Activated naive CD8-positive, alpha-beta T cell (primary cell): ENCODE measurements around the gene RAMP3.

Experiments
- H3K27ac Mint-ChIP-seq: one replicate; pipeline ENCODE4 v1.8.0; 2021; ENCODE audit warnings: mixed read lengths
- H3K27me3 Mint-ChIP-seq: one replicate; pipeline ENCODE4 v1.8.0; 2021; ENCODE audit warnings: mixed read lengths
- H3K36me3 Mint-ChIP-seq: one replicate; pipeline ENCODE4 v1.8.0; 2021; ENCODE audit warnings: mixed read lengths
- H3K4me1 Mint-ChIP-seq: one replicate; pipeline ENCODE4 v1.8.0; 2021; ENCODE audit warnings: low read depth, mixed read lengths
- H3K4me3 Mint-ChIP-seq: one replicate; pipeline ENCODE4 v1.8.0; 2021; ENCODE audit warnings: mild to moderate bottlenecking, mixed read lengths
- H3K9me3 Mint-ChIP-seq: one replicate; pipeline ENCODE4 v1.8.0; 2021; ENCODE audit warnings: low read depth, mixed read lengths

RAMP3 gene

DNA sequence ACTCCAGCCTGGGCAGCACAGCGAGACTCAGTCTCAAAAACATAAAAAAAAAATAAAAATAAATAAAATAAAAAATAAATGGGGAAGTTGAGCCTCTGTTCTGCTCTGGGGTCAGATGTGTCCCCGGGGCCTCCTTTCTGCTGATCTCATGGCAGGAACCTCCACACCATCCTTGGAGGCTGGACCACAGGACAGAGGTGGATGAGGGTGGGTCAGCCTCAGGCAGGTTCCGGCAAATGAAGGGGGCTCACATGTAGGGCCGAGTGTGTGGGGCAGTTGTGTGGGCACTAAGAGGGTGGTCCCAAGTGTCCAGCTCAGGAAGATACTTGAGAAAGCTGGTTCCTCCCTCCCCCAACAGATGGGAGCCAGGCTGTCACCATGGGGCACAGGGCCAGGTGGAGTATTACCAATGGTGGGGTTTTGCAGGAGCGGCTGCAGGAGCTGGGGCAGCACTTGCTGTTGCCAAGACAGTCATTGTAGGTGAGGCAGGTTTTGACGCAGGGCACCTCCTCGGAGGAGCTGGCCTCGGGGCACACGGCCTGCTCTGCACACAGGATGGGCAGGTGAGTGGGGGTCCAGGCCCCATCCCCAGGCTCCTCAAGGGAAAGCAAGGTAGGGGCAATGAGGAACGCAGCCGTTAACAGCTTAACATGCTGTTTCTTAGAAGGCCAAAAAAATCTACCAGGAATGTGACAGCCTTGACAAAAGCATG lies 32.2 kb upstream of the RAMP3 start:
- no peak overlapping the region for H3K4me3 Mint-ChIP-seq
- H3K9me3 Mint-ChIP-seq, result no peaks in the 10 kb centered on the region
- H3K27ac Mint-ChIP-seq, result no peak overlapping the region
- H3K36me3 Mint-ChIP-seq, result no peaks in the 10 kb centered on the region
- peaks cover 14% of the 10 kb centered on the region for H3K4me1 Mint-ChIP-seq
- H3K27me3 Mint-ChIP-seq, result no peaks in the 10 kb centered on the region

DNA sequence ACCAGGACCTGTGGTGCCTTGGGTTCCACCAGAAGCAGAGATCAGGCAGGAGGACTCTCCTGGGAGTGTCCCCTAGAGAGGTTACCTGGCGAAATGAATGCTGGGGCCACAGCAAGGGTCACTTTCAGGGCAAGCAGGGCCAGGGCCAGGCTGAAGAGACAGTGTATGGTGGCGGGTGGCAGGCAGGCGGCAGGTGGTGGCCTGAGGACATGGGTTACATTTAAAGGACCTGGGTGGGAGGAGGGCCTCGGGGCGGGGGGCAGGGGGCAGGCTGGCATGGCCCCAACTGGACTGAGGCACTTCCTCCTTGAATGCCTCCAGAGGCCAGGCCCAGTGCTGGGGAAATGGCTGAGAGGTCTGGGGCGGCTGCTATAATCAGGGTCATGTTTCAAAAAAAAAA lies 31.4 kb upstream of the RAMP3 start:
- no peaks in the 10 kb centered on the region for H3K36me3 Mint-ChIP-seq
- peaks cover 14% of the 10 kb centered on the region for H3K4me1 Mint-ChIP-seq
- H3K4me3 Mint-ChIP-seq, result no peak overlapping the region
- no peak overlapping the region for H3K27ac Mint-ChIP-seq
- H3K9me3 Mint-ChIP-seq, result no peaks in the 10 kb centered on the region
- H3K27me3 Mint-ChIP-seq, result no peaks in the 10 kb centered on the region

DNA sequence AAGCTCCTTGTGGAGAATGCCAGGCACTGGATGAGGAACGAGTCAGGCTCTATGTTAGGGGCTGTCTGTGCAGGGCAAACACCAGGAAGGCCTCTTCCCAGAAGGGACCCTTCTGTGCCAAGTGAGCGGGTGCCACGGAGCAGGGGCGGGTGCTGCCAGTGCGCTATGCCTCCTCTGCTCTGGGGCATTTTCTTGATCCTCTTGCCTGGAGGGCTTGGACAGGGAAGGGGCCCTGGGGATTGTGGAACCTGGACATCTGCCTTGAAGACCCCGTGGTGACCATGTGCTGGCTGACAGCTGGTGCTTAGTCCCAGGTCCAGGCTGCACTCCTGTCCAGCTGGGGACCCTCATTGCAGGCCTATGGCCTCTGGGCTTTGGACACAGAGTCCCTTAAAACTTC lies 30.7 kb upstream of the RAMP3 start:
- Mint-ChIP-seq H3K27me3 (no peaks in the 10 kb centered on the region), H3K36me3 (no peaks in the 10 kb centered on the region), H3K4me1 (peaks cover 14% of the 10 kb centered on the region), H3K4me3 (no peak overlapping the region), H3K9me3 (no peaks in the 10 kb centered on the region), H3K27ac (no peak overlapping the region)

DNA sequence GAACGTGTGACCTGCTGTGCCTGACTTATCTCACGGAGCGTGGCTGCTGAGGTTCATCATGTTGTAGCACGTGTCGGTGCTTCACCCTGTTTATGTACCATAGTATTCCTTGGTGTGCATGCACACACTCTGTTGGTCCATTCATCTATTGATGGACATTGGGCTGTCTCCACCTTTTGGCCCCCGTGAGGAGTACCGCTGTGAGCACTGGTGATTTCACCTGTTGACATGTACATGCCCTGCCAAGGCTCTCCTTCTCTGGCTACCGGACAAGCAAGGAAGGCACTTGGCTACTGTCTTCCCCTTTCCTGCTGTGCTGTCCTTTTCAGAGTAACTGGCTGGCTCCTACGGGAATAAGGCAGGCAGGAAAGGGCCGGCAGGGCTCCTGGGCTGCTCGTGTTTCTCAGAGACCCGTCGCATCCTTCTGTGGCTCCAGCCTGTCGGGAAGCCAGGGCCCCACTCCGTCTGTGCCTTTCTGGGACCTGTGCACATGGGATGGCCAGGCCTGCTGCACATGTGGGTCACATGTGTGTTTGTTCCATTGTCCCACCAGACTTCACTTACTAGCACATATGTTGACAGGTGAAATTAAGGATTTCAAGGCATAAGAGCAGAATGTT lies 28.3 kb upstream of the RAMP3 start:
- Mint-ChIP-seq H3K9me3 (no peaks in the 10 kb centered on the region), H3K4me1 (no peaks in the 10 kb centered on the region), H3K27ac (no peak overlapping the region), H3K36me3 (no peaks in the 10 kb centered on the region), H3K27me3 (no peaks in the 10 kb centered on the region), H3K4me3 (no peak overlapping the region)

DNA sequence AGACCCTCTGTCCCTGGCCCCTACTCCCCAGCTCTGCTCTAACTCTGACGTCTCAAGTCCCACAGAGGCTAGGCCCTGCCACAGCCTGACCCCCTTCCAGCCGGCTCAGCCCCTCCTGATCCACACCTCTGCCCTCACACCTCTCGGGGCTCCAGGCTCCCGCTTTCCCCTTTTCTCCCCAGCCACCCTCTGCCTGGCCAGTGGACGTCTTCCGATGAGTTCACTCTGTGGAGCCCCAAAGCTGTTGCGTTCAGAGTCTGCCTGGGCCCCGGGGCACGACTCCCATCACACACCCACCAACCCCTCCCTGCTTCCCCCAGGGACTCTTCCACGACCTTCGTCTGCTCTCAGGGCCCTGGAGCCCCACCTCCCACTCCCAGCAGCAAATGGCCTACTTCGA lies 27.7 kb upstream of the RAMP3 start:
- Mint-ChIP-seq H3K36me3 (no peaks in the 10 kb centered on the region), H3K27me3 (no peaks in the 10 kb centered on the region), H3K4me1 (no peaks in the 10 kb centered on the region), H3K9me3 (no peaks in the 10 kb centered on the region), H3K4me3 (no peak overlapping the region), H3K27ac (no peak overlapping the region)

- Mint-ChIP-seq H3K27me3 (no peaks in the 10 kb centered on the region), H3K4me3 (no peak overlapping the region), H3K27ac (no peak overlapping the region), H3K9me3 (no peaks in the 10 kb centered on the region), H3K4me1 (peaks cover 4% of the 10 kb centered on the region), H3K36me3 (no peaks in the 10 kb centered on the region)
Measured at GRCh38 chr7:45130910-45131309, 26.7 kb upstream of the RAMP3 start.

GRCh38 chr7:45131891-45132290 lies 25.7 kb upstream of the RAMP3 start:
- H3K9me3 Mint-ChIP-seq, result no peaks in the 10 kb centered on the region
- H3K36me3 Mint-ChIP-seq, result no peaks in the 10 kb centered on the region
- no peak overlapping the region for H3K27ac Mint-ChIP-seq
- no peaks in the 10 kb centered on the region for H3K27me3 Mint-ChIP-seq
- no peak overlapping the region for H3K4me3 Mint-ChIP-seq
- H3K4me1 Mint-ChIP-seq, result peaks cover 6% of the 10 kb centered on the region

DNA sequence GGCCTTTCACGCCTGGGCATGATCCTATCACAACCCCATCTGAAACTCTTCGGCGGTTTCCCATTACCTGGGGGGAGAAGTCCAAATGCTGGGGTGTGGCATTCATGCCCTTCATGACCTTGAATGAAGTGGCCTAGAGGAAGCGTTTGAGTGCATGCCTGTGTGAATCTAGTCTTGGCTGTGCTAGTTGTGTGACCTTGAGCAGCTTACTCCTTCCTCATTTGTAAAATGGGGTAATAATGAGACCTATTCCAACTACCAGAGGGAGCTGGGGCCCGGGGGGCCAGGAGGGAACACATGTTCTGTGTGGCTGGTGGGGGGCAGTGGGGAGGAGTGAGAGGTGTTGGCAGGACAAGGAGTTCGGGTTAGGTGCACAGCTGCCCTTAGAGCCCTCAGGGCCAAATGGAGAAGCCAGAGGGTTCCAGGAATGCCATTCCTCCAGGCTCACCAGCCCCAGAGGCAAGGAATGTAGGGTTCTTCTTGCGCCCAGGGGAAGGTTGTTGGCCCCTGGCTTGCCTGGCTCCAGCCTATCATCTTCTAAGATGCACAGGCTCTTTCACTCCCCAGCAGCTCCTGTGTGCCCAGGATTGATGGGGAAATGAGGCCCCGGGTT lies 24.8 kb upstream of the RAMP3 start:
- Mint-ChIP-seq H3K27ac (no peak overlapping the region), H3K27me3 (no peaks in the 10 kb centered on the region), H3K4me3 (no peak overlapping the region), H3K4me1 (peaks cover 6% of the 10 kb centered on the region), H3K9me3 (no peaks in the 10 kb centered on the region), H3K36me3 (no peaks in the 10 kb centered on the region)

- peaks cover 6% of the 10 kb centered on the region for H3K4me1 Mint-ChIP-seq
- H3K36me3 Mint-ChIP-seq, result no peaks in the 10 kb centered on the region
- H3K27ac Mint-ChIP-seq, result no peak overlapping the region
- H3K4me3 Mint-ChIP-seq, result no peak overlapping the region
- H3K9me3 Mint-ChIP-seq, result no peaks in the 10 kb centered on the region
- no peaks in the 10 kb centered on the region for H3K27me3 Mint-ChIP-seq
Measured at GRCh38 chr7:45133352-45133751, 24.2 kb upstream of the RAMP3 start.

GRCh38 chr7:45133877-45134276 lies 23.7 kb upstream of the RAMP3 start:
- Mint-ChIP-seq H3K27ac (no peak overlapping the region), H3K4me1 (peaks cover 6% of the 10 kb centered on the region), H3K27me3 (no peaks in the 10 kb centered on the region), H3K36me3 (no peaks in the 10 kb centered on the region), H3K4me3 (no peak overlapping the region), H3K9me3 (no peaks in the 10 kb centered on the region)

GRCh38 chr7:45136106-45137060 lies 21.2 kb upstream of the RAMP3 start:
- no peaks in the 10 kb centered on the region for H3K9me3 Mint-ChIP-seq
- no peak overlapping the region for H3K27ac Mint-ChIP-seq
- H3K4me3 Mint-ChIP-seq, result no peak overlapping the region
- no peaks in the 10 kb centered on the region for H3K27me3 Mint-ChIP-seq
- no peaks in the 10 kb centered on the region for H3K36me3 Mint-ChIP-seq
- peaks cover 6% of the 10 kb centered on the region for H3K4me1 Mint-ChIP-seq

GRCh38 chr7:45138433-45139267 lies 18.9 kb upstream of the RAMP3 start:
- no peaks in the 10 kb centered on the region for H3K36me3 Mint-ChIP-seq

DNA sequence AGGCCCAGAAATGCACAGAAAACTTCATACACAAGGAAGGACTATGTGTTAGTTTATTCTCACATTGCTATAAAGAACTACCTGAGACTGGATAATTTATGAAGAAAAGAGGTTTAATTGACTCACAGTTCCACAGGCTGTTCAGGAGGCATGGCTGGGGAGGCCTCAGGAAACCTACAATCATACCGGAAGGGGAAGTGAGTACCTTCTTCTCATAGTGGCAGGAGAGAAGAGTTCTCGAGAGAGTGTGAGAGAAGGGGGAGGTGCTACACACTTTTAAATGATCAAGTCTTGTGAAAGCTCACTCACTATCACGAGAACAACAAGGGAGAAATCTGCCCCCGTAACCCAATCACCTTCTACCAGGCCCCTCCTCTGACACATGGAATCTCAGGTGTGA lies 16.8 kb upstream of the RAMP3 start:
- Mint-ChIP-seq H3K27ac (no peak overlapping the region), H3K9me3 (no peaks in the 10 kb centered on the region), H3K4me3 (no peak overlapping the region), H3K27me3 (peaks cover 2% of the 10 kb centered on the region), H3K36me3 (no peaks in the 10 kb centered on the region), H3K4me1 (peaks cover 3% of the 10 kb centered on the region)

More at GRCh38 chr7:45138433-45139267, 18.9 kb upstream of the RAMP3 start:
- H3K4me1 Mint-ChIP-seq, result peaks cover 6% of the 10 kb centered on the region
- H3K9me3 Mint-ChIP-seq, result no peaks in the 10 kb centered on the region
- no peaks in the 10 kb centered on the region for H3K27me3 Mint-ChIP-seq
- no peak overlapping the region for H3K4me3 Mint-ChIP-seq
- H3K27ac Mint-ChIP-seq, result no peak overlapping the region

- H3K4me1 Mint-ChIP-seq, result no peaks in the 10 kb centered on the region
- H3K27me3 Mint-ChIP-seq, result peaks cover 4% of the 10 kb centered on the region
- H3K36me3 Mint-ChIP-seq, result no peaks in the 10 kb centered on the region
- no peak overlapping the region for H3K27ac Mint-ChIP-seq
- H3K4me3 Mint-ChIP-seq, result no peak overlapping the region
- H3K9me3 Mint-ChIP-seq, result no peaks in the 10 kb centered on the region
Measured at GRCh38 chr7:45143616-45144015, 14.0 kb upstream of the RAMP3 start.
